Stomach (tissue), 4 donors: ENCODE measurements around the gene KCNAB2.

Experiments
- CTCF ChIP-seq, 7 experiments: fragments of 450-650 bp in 4 of 7; fragments of 200-600 bp in 3 of 7; sonication (generic) in 3 of 7; IDR thresholded peaks; one replicate each; pipeline ENCODE4 v1.5.1; 2016 to 2019; ENCODE audit warnings: antibody characterized with exemption in 7 of 7, control low read depth in 2 of 7, mild to moderate bottlenecking in 1 of 7
- POLR2AphosphoS5 ChIP-seq, 3 donors: sonication (generic); formaldehyde crosslinking; IDR thresholded peaks; one replicate each; pipeline ENCODE4 v1.6.1; 2016; ENCODE audit warnings: antibody characterized with exemption in 3 of 3

DNA sequence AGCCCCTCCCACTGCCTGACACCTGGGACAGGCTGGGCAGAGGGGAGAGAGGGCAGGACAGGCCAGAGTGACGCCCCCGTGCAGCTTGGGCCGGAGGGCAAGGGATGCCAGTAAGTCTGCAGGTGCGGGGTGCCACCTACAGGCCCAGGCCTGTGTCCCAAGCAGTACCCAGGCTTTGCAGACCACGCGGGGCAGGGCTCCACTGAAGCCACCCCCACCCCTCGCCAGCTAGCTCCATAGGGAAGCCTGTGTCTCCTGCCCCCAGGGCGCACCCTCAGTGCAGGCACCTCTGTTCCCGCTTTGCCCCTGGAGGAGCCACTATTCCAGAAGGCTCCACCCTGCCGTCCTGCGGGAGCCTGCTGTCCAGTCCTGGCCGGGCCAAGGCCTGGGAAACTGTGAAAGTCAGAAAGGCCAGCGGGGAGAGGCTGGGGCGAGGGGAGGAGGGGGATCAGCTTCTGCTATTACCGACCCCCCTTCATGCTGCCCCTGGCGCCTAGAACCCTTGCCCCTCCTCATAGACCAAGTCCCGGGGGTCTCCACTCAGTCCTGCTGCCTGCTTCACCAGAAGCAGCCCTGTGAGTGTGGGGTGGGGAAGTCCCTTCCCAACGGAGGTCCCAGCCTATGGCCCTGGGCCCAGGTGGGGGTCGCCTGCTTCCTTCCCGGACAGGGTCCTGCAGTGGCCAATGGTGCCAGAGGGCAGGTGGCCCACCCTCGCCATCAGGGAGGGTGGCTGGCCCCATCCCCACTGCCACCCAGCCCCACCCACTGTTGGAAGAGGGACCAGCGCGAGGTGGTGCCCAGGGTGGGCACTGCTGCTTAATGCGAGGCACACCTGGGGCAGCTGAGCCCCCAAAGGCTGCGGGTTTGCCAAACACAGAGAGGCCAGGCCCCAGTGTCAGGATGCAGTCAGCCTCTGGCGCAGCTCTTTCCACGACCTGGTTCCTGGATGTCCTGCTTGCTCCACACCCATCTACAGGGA lies 54.4 kb downstream of the KCNAB2 start:
- no peak for TF ChIP-seq POLR2AphosphoS5 (IDR thresholded peaks at IDR 0.05)
- no peak for TF ChIP-seq CTCF (IDR thresholded peaks at IDR 0.05)
